ENCODE data around the gene NCAPD3. TPM values are rescaled to one million over a fixed set of nuclear protein-coding genes. Genes with fewer than 3 reads are reported as not detected.

Gene NCAPD3
- total RNA-seq, 1 experiment from 2014 or later: 52.2 TPM

DNA sequence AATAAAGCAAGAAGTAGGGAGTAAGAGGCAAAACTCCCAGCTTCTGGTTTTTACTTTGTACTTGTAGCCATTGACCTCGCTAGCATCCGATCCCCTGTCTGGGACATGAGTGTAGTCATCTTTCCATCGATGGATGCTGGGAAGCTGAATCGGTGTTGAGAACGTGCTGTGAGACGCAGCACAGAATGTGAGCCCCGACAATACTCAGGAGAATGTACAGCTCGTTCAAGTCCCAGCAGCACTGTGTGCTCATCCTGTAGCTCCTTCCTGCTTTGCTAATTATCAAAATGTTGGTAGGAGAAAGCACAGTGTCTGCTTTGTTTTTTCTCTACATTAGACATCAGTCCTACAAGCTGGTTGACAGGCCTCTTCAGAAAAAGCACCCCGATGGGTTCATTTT lies 98.3 kb downstream of the NCAPD3 start:
- Histone ChIP-seq H4K20me1 (ENCODE audit: control insufficient read depth, insufficient read depth, insufficient read length) (no peaks in the 10 kb centered on the region), H3K4ac (ENCODE audit: low read depth, low read length) (no peak overlapping the region), H3K56ac (ENCODE audit: insufficient read length, low read depth, low read length) (no peak overlapping the region), H3K27ac (ENCODE audit: insufficient read length, low read depth, low read length) (no peak overlapping the region), H2BK20ac (ENCODE audit: low read depth, low read length, poor library complexity, severe bottlenecking) (no peak overlapping the region), H3K79me2 (ENCODE audit: insufficient read depth, low read length) (no peaks in the 10 kb centered on the region), H4K91ac (ENCODE audit: insufficient read length, low read depth, low read length) (no peak overlapping the region), H3K23me2 (ENCODE audit: insufficient read length, low read depth, low read length, poor library complexity, severe bottlenecking) (peaks cover 3% of the 10 kb centered on the region), H2BK15ac (ENCODE audit: low read depth, low read length) (no peak overlapping the region), H4K8ac (replicated peaks; ENCODE audit: insufficient read length, low read depth, low read length) (no peak overlapping the region), H2AK5ac (ENCODE audit: insufficient read length, low read length) (no peak overlapping the region), H2BK5ac (ENCODE audit: insufficient read length, low read length) (no peak overlapping the region), H2BK12ac (ENCODE audit: insufficient read length, low read depth, low read length) (no peak overlapping the region), H2AFZ (ENCODE audit: low read length) (no peak overlapping the region), H2BK120ac (ENCODE audit: low read depth, low read length, poor library complexity, severe bottlenecking) (no peak overlapping the region), H3K27me3 (ENCODE audit: insufficient read depth, low read length) (peaks cover 4% of the 10 kb centered on the region; the same call in 1 of the 2 replicates), H3K9me3 (ENCODE audit: control insufficient read depth, low read depth, low read length) (no peaks in the 10 kb centered on the region), H3K23ac (ENCODE audit: insufficient read length, low read depth, low read length) (no peak overlapping the region), H3K14ac (ENCODE audit: insufficient read depth, low read length) (no peak overlapping the region), H3K9ac (ENCODE audit: extremely low read depth, insufficient read length, low read length) (no peak overlapping the region), H3K79me1 (ENCODE audit: insufficient read depth, low read depth, low read length, poor library complexity, severe bottlenecking) (no peaks in the 10 kb centered on the region), H3T11ph (ENCODE audit: low read length) (no peak overlapping the region), H3K18ac (ENCODE audit: insufficient read length, low read depth, low read length) (no peak overlapping the region), H3K4me2 (ENCODE audit: insufficient read depth, insufficient read length, low read length) (no peak overlapping the region), H3K4me1 (ENCODE audit: insufficient read depth, low read length) (peaks cover 10% of the 10 kb centered on the region; the same call in 1 of the 2 replicates), H4K5ac (ENCODE audit: insufficient read length, low read depth, low read length) (no peak overlapping the region)
- peak overlapping the region in 1 of 2 experiments; percentile 57; a peak in 4 of 5 replicates for H3K4me3 Mint-ChIP-seq
- H3K27me3 Mint-ChIP-seq (ENCODE audit: low read depth): peaks cover 30% of the 10 kb centered on the region
- no peak overlapping the region for H3K27ac Mint-ChIP-seq
- DNase-seq: no peak
- peaks cover 35 to 40% of the 10 kb centered on the region in 2 experiments for H3K4me1 Mint-ChIP-seq
- H3K36me3 Mint-ChIP-seq (ENCODE audit: insufficient read depth in 1 of 3, low read depth in 3 of 3): peaks cover 0 to 13% (median 10%) of the 10 kb centered on the region in 3 experiments; a peak in 3 of 7 replicates
- TF ChIP-seq, protein P1, sequence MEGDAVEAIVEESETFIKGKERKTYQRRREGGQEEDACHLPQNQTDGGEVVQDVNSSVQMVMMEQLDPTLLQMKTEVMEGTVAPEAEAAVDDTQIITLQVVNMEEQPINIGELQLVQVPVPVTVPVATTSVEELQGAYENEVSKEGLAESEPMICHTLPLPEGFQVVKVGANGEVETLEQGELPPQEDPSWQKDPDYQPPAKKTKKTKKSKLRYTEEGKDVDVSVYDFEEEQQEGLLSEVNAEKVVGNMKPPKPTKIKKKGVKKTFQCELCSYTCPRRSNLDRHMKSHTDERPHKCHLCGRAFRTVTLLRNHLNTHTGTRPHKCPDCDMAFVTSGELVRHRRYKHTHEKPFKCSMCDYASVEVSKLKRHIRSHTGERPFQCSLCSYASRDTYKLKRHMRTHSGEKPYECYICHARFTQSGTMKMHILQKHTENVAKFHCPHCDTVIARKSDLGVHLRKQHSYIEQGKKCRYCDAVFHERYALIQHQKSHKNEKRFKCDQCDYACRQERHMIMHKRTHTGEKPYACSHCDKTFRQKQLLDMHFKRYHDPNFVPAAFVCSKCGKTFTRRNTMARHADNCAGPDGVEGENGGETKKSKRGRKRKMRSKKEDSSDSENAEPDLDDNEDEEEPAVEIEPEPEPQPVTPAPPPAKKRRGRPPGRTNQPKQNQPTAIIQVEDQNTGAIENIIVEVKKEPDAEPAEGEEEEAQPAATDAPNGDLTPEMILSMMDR (conservative IDR thresholded peaks at IDR 0.05): no peak
- WGBS (ENCODE audit: extremely low coverage, insufficient read length, low lambda C conversion rate): no CpG with 5 or more reads among the region's 9 CpGs
- H3K9me3 Mint-ChIP-seq: peaks cover 0 to 3% of the 10 kb centered on the region in 2 experiments; a peak in 2 of 5 replicates
